ENCODE data around the gene RAI14.
"Not testable (repeated sequence)": the region's sequence is repeated elsewhere in the genome, so short reads cannot be mapped to it uniquely, and the experiment has no call there.

DNA sequence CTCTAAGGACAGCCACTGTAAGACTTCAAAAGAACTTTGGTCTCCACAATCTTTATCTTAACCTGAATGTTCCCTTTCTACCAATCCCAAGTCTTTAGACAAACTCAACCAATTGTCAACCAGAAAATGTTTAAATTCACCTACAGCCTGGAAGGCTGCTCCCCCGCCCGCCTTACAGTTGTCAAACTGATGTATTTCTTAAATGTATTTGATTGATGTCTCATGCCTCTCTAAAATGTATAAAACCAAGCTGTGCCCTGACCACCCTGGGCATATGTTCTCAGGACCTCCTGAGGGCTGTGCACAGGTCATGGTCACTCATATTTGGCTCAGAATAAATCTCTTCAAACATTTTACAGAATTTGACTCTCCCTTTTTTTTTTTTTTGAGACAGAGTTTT lies 45.3 kb downstream of the RAI14 start:
- TF ChIP-seq, protein P1, sequence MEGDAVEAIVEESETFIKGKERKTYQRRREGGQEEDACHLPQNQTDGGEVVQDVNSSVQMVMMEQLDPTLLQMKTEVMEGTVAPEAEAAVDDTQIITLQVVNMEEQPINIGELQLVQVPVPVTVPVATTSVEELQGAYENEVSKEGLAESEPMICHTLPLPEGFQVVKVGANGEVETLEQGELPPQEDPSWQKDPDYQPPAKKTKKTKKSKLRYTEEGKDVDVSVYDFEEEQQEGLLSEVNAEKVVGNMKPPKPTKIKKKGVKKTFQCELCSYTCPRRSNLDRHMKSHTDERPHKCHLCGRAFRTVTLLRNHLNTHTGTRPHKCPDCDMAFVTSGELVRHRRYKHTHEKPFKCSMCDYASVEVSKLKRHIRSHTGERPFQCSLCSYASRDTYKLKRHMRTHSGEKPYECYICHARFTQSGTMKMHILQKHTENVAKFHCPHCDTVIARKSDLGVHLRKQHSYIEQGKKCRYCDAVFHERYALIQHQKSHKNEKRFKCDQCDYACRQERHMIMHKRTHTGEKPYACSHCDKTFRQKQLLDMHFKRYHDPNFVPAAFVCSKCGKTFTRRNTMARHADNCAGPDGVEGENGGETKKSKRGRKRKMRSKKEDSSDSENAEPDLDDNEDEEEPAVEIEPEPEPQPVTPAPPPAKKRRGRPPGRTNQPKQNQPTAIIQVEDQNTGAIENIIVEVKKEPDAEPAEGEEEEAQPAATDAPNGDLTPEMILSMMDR (IDR thresholded peaks at IDR 0.05; ENCODE audit: poor library complexity), result not testable (repeated sequence)
- not testable (repeated sequence) for TF ChIP-seq EZH2 (IDR thresholded peaks at IDR 0.05; ENCODE audit: borderline replicate concordance)
